Midbrain (tissue), 1 donor: ENCODE results near the gene NTRK3.

Experiments
- DNase-seq: peaks from one replicate; lab custom pipeline; 2025; lab: John Stamatoyannopoulos, UW

NTRK3 gene

GRCh38 chr15:88230823-88231222 is 25.7 kb downstream of the NTRK3 start:
- DNase-seq, result no peak

- DNase-seq, result no peak
Measured at GRCh38 chr15:88225461-88225860, 31.1 kb downstream of the NTRK3 start.

- DNase-seq, result no peak
Measured at GRCh38 chr15:88223084-88223483, 33.5 kb downstream of the NTRK3 start.

DNA sequence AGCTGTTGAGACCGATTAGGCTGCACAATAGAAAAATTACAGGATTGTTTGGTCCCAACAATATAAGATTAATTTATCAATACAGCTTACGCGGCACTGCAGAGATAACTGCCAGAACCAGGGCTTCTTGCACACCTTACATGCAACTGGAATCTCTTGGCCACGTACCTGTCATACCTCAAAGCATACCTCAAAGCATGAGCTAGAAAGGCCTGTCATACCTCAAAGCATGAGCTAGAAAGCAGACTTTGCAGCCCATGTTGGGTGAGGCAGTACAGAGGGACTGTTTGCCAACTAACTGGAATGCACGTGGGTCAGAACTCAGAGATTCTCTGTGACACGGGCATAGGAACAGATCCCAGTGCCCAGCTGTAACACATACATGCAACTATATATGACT is 34.7 kb downstream of the NTRK3 start:
- no peak for DNase-seq

DNA sequence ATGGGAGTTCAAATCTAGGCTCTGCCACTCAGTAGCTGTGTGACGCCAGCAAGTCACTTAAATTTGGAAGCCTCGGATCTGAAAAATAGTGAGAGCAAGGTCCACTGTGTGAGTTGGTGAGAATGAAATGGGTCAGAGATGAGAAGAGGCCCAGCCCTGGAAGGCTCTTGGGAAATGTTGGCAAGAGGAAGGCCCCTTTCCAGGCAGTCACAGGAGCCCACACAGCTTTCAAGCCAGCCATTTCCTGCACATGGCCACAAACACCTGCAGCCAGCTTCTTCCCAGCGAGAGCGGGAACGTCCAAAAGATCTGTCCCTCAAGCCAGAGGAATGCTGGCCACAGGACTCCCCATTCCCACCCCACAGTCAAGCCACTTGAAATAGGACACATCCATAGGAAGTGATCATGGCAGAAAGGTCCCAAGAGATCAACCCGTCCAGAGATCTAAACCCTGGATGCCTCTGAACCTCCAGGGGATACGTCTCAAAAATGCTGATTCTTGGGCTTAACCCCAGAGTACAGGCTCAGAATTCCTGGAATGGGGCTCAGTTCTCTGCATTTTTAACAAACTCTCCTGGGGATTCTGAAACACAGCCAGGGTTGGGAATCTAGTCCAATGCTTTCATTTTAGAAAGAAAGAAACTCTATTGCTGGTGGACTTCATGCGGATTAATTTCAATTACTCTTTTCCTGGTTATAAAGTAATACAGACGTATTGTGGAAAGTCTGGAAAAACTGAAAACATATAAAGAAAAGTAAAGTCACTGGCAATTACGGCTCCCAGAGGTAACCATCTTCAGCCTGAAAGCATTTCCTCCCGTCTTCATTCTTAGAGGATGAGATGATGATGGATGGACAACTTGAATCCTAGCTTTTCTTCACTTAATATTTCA is 35.9 kb downstream of the NTRK3 start:
- peak; percentile 21 for DNase-seq

- DNase-seq, result no peak
Measured at GRCh38 chr15:88219623-88220022, 36.9 kb downstream of the NTRK3 start.

GRCh38 chr15:88218557-88219221 is 37.9 kb downstream of the NTRK3 start:
- DNase-seq, result peak; percentile 47

GRCh38 chr15:88215066-88215648 is 41.4 kb downstream of the NTRK3 start:
- DNase-seq, result peak; percentile 38

GRCh38 chr15:88209111-88209510 is 47.4 kb downstream of the NTRK3 start:
- no peak for DNase-seq

- no peak for DNase-seq
Measured at GRCh38 chr15:88208396-88208795, 48.1 kb downstream of the NTRK3 start.

GRCh38 chr15:88207565-88207964 is 49.0 kb downstream of the NTRK3 start:
- DNase-seq, result no peak

- no peak for DNase-seq
Measured at GRCh38 chr15:88204584-88204983, 52.0 kb downstream of the NTRK3 start.

DNA sequence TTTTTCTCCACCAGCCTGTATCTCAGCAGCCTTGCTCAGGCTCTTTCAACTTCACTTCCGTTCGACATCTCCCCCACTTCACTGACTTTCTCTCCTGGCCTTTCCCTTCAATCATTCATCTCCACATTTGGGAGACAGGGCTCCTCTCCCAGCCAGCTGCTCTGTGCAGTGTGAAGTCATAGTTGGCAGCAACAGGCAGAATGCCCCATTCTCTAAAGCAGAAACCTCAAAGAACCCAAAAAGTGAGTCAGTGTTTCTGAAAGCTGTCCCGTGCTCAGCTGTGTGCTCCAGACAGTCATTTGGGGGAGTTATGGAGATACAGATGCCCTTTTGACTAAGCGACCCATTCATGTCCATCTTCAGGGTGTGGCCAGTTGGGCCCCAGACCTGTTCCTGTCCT is 54.3 kb downstream of the NTRK3 start:
- DNase-seq, result no peak

GRCh38 chr15:88201207-88201606 is 55.3 kb downstream of the NTRK3 start:
- no peak for DNase-seq

GRCh38 chr15:88196961-88197360 is 59.6 kb downstream of the NTRK3 start:
- DNase-seq, result no peak

DNA sequence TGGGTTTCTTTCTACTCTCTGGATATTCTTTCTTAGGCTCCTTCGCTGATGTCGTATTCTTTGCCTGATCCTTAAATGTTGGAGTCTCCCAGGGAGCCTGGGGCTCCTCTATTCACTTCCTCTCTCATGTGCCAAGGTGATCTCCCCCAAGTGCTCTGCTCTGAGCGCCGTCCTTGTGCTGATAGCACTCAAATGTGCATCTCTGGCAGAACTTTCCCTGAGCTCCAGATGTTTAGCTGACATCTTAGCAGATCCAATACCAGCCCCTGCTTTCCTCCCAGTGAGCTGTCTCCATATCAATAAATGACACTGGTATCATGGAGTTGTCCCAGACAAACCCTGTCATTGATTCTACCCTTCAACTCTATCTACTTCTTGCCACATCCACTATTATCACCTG is 62.4 kb downstream of the NTRK3 start:
- DNase-seq, result no peak

DNA sequence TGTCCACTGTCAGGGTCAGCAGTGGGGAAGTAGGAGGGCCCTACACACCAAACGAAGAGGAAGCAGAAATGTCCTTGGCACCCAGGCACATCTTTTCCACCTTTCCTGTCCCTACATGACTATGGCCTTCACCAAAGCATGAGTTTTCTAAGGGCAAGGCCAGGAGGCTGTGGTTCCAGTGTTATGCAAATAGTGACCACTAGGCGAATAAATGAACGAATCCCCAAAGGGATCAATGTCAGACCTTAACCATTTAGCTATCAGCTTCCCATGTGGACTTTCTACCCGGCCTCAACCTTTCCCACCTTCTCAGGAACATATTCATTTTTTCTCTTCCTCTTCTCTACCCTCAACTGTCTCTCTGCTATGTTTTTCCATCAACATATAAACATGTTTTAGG is 63.1 kb downstream of the NTRK3 start:
- no peak for DNase-seq

DNA sequence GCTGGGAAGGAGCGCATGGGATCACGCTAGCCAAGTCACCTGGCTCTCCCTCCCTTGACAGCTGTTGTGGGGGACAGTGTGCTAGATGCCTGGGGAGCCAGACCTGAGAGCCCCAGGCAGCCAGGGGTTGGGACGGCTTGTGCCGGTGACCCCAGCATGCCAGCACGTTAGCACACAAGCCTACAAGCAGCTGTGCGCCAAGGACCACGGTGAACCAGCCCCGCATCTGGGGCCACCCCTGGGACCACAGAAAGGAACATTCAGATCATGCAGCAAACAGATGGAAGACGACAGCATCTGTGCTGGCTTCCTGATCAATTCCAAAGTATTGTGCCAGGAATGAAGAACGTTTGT is 64.8 kb downstream of the NTRK3 start:
- DNase-seq, result no peak

- no peak for DNase-seq
Measured at GRCh38 chr15:88190232-88190631, 66.3 kb downstream of the NTRK3 start.

DNA sequence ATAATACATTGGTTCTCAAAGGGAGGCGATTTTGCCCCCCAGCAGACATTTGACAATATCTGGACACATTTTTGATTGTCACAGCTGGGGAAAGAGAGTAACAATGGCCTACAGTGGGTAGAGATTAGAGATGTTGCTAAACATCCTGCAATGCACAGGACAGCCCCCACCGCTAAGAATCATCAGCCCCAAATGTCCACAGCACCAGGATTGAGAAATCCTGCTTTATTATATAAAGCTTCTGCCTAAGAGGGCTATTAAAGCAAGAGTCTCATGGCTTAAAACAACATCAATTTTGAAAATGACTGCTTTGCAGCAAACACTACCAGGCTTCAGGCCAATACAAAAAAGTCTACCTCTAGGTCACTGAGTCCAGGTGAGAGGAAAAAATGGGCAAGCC is 68.2 kb downstream of the NTRK3 start:
- no peak for DNase-seq

- no peak for DNase-seq
Measured at GRCh38 chr15:88187195-88187594, 69.3 kb downstream of the NTRK3 start.

GRCh38 chr15:88185584-88185983 is 71.0 kb downstream of the NTRK3 start:
- DNase-seq, result no peak

- no peak for DNase-seq
Measured at GRCh38 chr15:88181613-88182012, 74.9 kb downstream of the NTRK3 start.
